Amygdala (tissue), 56 donors: Measurements from ENCODE around the gene EYS.

Source experiments
- DNase-seq, 56 donors: peaks; one replicate each; lab custom pipeline; 2025; lab: John Stamatoyannopoulos, UW

Gene EYS

GRCh38 chr6:64217721-64218620 lies 1489.1 kb downstream of the EYS start:
- no peak for DNase-seq

GRCh38 chr6:64214373-64214772 lies 1492.7 kb downstream of the EYS start:
- DNase-seq: no peak

- no peak for DNase-seq
Measured at GRCh38 chr6:64213697-64214096, 1493.3 kb downstream of the EYS start.

GRCh38 chr6:64197246-64197645 lies 1509.8 kb downstream of the EYS start:
- no peak for DNase-seq

GRCh38 chr6:64186592-64186991 lies 1520.4 kb downstream of the EYS start:
- no peak for DNase-seq

- DNase-seq: no peak
Measured at GRCh38 chr6:64185621-64186020, 1521.4 kb downstream of the EYS start.

GRCh38 chr6:64175296-64175695 lies 1531.7 kb downstream of the EYS start:
- DNase-seq: no peak

- no peak for DNase-seq
Measured at GRCh38 chr6:64170316-64170715, 1536.7 kb downstream of the EYS start.

- DNase-seq: no peak
Measured at GRCh38 chr6:64160486-64160885, 1546.5 kb downstream of the EYS start.

GRCh38 chr6:64155063-64155462 lies 1552.0 kb downstream of the EYS start:
- DNase-seq: no peak

GRCh38 chr6:64146876-64147275 lies 1560.2 kb downstream of the EYS start:
- no peak for DNase-seq

- DNase-seq: no peak
Measured at GRCh38 chr6:64146094-64146493, 1560.9 kb downstream of the EYS start.

GRCh38 chr6:64145658-64146057 lies 1561.4 kb downstream of the EYS start:
- no peak for DNase-seq

- DNase-seq: no peak
Measured at GRCh38 chr6:64143101-64143500, 1563.9 kb downstream of the EYS start.

- no peak for DNase-seq
Measured at GRCh38 chr6:64141680-64142079, 1565.3 kb downstream of the EYS start.

- no peak for DNase-seq
Measured at GRCh38 chr6:64128301-64129024, 1578.6 kb downstream of the EYS start.

- no peak for DNase-seq
Measured at GRCh38 chr6:64123761-64124633, 1583.0 kb downstream of the EYS start.

GRCh38 chr6:64122712-64123375 lies 1584.2 kb downstream of the EYS start:
- DNase-seq: no peak

- DNase-seq: no peak
Measured at GRCh38 chr6:64121011-64121565, 1585.9 kb downstream of the EYS start.

- DNase-seq: no peak
Measured at GRCh38 chr6:64113704-64114103, 1593.3 kb downstream of the EYS start.
